ENCODE data around the gene ABL2.

DNA sequence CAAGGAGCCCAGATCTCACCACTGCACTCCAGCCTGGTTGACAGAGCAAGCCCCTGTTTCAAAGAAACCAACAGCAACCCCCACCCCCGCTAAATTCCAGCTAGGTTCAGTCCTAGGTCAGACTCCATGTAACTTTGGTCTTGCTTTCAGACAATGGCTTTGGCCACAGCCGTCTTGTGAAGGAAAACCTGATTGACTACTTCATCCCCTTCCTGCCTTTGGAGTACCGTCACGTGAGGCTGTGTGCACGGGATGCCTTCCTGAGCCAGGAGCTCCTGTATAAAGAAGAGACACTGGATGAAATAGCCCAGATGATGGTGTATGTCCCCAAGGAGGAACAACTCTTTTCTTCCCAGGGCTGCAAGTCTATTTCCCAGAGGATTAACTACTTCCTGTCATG lies 134.7 kb downstream of the ABL2 start:
- TF ChIP-seq POLR2A (IDR thresholded peaks at IDR 0.05; ENCODE audit: low read depth, low read length): no peak
- TF ChIP-seq POLR2AphosphoS5 (IDR thresholded peaks at IDR 0.05; ENCODE audit: low read depth, low read length): no peak
- TF ChIP-seq TAF1 (IDR thresholded peaks at IDR 0.05; ENCODE audit: borderline replicate concordance, low read depth, low read length): no peak
